Measurements from ENCODE around the gene CSF3R. TPM values are rescaled to one million over a fixed set of nuclear protein-coding genes. Genes with fewer than 3 reads are reported as not detected.

Gene CSF3R
- total RNA-seq, 4 donors from 2014 or later: 0.60 to 2.7 (median 2.1) TPM

DNA sequence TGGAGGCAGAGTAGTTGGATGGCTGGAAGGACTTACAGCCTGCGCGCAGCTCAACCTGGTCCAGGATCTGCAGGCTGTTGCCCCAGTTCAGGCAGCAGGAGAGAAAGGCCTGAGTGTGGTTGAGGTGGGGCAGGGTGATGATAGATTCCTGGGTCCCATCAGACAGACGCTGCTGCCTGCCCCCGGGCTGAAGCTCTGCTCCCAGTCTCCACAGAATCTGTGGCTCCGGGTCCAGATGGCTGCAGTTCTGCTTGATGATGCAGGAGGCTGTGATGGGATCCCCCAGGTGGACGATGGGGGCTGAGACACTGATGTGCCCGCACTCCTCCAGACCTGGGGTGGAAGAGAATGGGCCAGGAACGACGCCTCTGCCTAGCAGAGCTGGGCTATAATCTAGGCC lies 7.4 kb downstream of the CSF3R start:
- no peaks in the 10 kb centered on the region for H3K27me3 ChIP-seq
- H3K36me3 ChIP-seq: no peaks in the 10 kb centered on the region
- no peak for DNase-seq (ENCODE audit: low spot score in 2 of 2)
- H3K9me3 ChIP-seq: no peaks in the 10 kb centered on the region
- peaks cover 6% of the 10 kb centered on the region for H3K4me1 ChIP-seq
- no peak overlapping the region for H3K4me3 ChIP-seq
- H3K27ac ChIP-seq: no peak overlapping the region
- TF ChIP-seq, protein P1, sequence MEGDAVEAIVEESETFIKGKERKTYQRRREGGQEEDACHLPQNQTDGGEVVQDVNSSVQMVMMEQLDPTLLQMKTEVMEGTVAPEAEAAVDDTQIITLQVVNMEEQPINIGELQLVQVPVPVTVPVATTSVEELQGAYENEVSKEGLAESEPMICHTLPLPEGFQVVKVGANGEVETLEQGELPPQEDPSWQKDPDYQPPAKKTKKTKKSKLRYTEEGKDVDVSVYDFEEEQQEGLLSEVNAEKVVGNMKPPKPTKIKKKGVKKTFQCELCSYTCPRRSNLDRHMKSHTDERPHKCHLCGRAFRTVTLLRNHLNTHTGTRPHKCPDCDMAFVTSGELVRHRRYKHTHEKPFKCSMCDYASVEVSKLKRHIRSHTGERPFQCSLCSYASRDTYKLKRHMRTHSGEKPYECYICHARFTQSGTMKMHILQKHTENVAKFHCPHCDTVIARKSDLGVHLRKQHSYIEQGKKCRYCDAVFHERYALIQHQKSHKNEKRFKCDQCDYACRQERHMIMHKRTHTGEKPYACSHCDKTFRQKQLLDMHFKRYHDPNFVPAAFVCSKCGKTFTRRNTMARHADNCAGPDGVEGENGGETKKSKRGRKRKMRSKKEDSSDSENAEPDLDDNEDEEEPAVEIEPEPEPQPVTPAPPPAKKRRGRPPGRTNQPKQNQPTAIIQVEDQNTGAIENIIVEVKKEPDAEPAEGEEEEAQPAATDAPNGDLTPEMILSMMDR (IDR thresholded peaks at IDR 0.05): no peak
- TF ChIP-seq EP300 (IDR thresholded peaks at IDR 0.05) (no peak), POLR2AphosphoS5 (IDR thresholded peaks at IDR 0.05) (no peak), POLR2A (IDR thresholded peaks at IDR 0.05) (no peak)
- WGBS: 71% methylated on average over 6 of the region's 9 CpGs

- Histone ChIP-seq H3K4me3 (no peak overlapping the region), H3K36me3 (no peaks in the 10 kb centered on the region), H3K9me3 (no peaks in the 10 kb centered on the region), H3K27ac (no peak overlapping the region), H3K4me1 (peaks cover 6% of the 10 kb centered on the region), H3K27me3 (no peaks in the 10 kb centered on the region)
- TF ChIP-seq EP300 (IDR thresholded peaks at IDR 0.05): no peak
- TF ChIP-seq, protein P1 (IDR thresholded peaks at IDR 0.05): no peak
- no peak for TF ChIP-seq POLR2AphosphoS5 (IDR thresholded peaks at IDR 0.05)
- no peak for TF ChIP-seq POLR2A (IDR thresholded peaks at IDR 0.05)
- 74% methylated on average over 6 of the region's 6 CpGs for WGBS
- DNase-seq (ENCODE audit: low spot score in 2 of 2): no peak
These were observed 10.1 kb downstream of the CSF3R start for GRCh38 chr1:36472656-36473055.

- DNase-seq (ENCODE audit: low spot score in 2 of 2): no peak
- no peak overlapping the region for H3K4me3 ChIP-seq
- peaks cover 6% of the 10 kb centered on the region for H3K4me1 ChIP-seq
- no peak for TF ChIP-seq EP300 (IDR thresholded peaks at IDR 0.05)
- no peak for TF ChIP-seq POLR2A (IDR thresholded peaks at IDR 0.05)
- TF ChIP-seq, protein P1 (IDR thresholded peaks at IDR 0.05): no peak
- no peak for TF ChIP-seq POLR2AphosphoS5 (IDR thresholded peaks at IDR 0.05)
- WGBS: 75% methylated on average over 13 of the region's 22 CpGs
- no peak overlapping the region for H3K27ac ChIP-seq
- H3K9me3 ChIP-seq: no peaks in the 10 kb centered on the region
- no peaks in the 10 kb centered on the region for H3K36me3 ChIP-seq
- H3K27me3 ChIP-seq: no peaks in the 10 kb centered on the region
These were observed 10.7 kb downstream of the CSF3R start for GRCh38 chr1:36471830-36472641.

GRCh38 chr1:36469163-36469562 lies 13.6 kb downstream of the CSF3R start:
- Histone ChIP-seq H3K4me3 (no peak overlapping the region), H3K27me3 (no peaks in the 10 kb centered on the region), H3K9me3 (no peaks in the 10 kb centered on the region), H3K4me1 (peaks cover 8% of the 10 kb centered on the region), H3K36me3 (no peaks in the 10 kb centered on the region), H3K27ac (no peak overlapping the region)
- 88% methylated on average over 2 of the region's 2 CpGs for WGBS
- TF ChIP-seq, protein P1 (IDR thresholded peaks at IDR 0.05): no peak
- TF ChIP-seq POLR2A (IDR thresholded peaks at IDR 0.05) (no peak), POLR2AphosphoS5 (IDR thresholded peaks at IDR 0.05) (no peak), EP300 (IDR thresholded peaks at IDR 0.05) (no peak)
- DNase-seq (ENCODE audit: low spot score in 2 of 2): no peak

DNA sequence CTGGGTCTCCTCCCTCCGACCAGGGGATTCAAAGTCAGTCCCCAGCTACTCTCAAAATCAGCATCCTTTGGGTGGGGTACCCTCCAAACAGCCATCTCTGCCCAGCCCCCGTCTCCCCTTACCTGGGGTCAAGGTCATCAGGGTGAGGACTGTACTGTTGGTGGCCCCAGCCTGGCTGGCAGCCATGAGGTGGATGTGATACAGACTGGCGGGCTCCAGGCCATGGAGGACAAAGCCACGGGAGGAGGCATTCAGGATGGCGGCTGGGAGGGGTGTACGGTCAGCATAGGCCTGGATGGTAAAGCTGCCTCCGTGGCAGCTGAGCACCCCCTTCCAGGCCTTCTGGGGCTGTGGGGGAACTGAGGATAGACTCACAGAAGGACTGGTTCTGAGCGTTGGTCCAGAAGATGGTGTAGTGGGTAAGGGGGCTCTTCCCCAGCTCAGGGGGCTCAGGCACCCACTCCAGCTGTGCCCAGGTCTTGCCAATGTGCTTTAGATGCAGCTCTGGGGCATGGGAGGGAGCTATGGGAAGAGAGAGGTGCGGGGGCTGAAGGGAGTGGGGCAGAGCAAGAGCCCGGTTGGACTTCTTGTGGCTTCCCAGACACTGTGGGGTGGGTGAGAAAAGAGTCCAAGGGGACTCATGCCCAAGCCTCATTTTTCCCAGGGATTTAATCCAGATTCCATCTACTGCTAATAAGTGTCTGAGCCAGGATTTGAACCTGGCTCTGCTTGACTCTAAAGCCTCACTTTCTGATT lies 14.8 kb downstream of the CSF3R start:
- Histone ChIP-seq H3K4me3 (no peak overlapping the region), H3K27ac (no peak overlapping the region), H3K36me3 (no peaks in the 10 kb centered on the region), H3K27me3 (no peaks in the 10 kb centered on the region), H3K4me1 (peaks cover 18% of the 10 kb centered on the region), H3K9me3 (no peaks in the 10 kb centered on the region)
- WGBS: 80% methylated on average over 10 of the region's 10 CpGs
- no peak for DNase-seq (ENCODE audit: low spot score in 2 of 2)
- TF ChIP-seq POLR2AphosphoS5 (IDR thresholded peaks at IDR 0.05): no peak
- no peak for TF ChIP-seq POLR2A (IDR thresholded peaks at IDR 0.05)
- TF ChIP-seq, protein P1 (IDR thresholded peaks at IDR 0.05): no peak
- no peak for TF ChIP-seq EP300 (IDR thresholded peaks at IDR 0.05)

Data from suprapubic skin (tissue), 4 donors.